Neural progenitor cell (in vitro differentiated cells): ENCODE data around the gene SLC2A13.

Experiments
- CTCF ChIP-seq: fragments of 200-600 bp; sonication (generic); IDR thresholded peaks from 2 replicates; pipeline ENCODE4 v1.5.1; 2017; ENCODE audit warnings: antibody characterized with exemption, mild to moderate bottlenecking
- EZH2 ChIP-seq: fragments of 200-600 bp; sonication (generic); IDR thresholded peaks from 2 replicates; pipeline ENCODE4 v1.6.1; 2017; ENCODE audit warnings: antibody characterized with exemption, mild to moderate bottlenecking, moderate library complexity

GRCh38 chr12:40000884-40001283, 105.0 kb downstream of the SLC2A13 start:
- TF ChIP-seq EZH2 (no peak), CTCF (no peak)
